ENCODE results near the gene TAF4.

DNA sequence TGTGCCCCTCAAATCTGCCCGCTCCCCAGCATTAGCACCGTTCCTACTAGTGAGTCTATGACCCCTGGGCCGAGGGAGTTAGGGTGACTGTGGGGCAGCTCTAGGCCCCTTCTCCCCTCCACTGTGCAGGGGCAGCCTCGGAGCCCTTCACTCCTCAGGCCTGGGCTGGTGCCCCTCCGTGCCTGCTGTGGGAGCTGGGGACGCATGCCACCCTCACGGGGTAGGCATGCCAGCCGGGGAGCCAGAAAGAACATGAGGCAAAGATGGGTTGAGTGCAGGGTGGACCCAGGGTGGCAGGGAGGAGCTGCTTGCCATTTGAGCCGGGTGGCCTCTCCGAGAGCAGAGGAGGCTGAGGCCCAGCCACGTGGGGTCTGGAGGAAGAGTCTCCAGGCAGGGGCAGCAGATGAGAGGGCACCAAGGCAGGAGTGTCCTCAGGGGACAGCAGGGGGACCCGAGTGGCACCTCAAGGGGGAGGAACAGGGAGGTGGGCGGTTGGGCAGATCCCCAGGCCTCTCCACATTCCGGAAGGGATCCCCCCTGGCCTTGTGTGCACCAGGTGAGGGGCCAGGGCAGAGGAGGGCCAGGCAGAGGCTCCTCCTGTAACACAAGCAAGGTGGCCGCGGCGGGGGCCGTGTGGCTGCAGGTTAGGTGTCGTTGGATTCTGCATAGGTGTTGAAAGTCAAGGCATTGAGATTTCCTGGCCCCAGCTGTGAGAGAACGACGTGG is 38.0 kb upstream of the TAF4 start:
- TF ChIP-seq, protein P1, sequence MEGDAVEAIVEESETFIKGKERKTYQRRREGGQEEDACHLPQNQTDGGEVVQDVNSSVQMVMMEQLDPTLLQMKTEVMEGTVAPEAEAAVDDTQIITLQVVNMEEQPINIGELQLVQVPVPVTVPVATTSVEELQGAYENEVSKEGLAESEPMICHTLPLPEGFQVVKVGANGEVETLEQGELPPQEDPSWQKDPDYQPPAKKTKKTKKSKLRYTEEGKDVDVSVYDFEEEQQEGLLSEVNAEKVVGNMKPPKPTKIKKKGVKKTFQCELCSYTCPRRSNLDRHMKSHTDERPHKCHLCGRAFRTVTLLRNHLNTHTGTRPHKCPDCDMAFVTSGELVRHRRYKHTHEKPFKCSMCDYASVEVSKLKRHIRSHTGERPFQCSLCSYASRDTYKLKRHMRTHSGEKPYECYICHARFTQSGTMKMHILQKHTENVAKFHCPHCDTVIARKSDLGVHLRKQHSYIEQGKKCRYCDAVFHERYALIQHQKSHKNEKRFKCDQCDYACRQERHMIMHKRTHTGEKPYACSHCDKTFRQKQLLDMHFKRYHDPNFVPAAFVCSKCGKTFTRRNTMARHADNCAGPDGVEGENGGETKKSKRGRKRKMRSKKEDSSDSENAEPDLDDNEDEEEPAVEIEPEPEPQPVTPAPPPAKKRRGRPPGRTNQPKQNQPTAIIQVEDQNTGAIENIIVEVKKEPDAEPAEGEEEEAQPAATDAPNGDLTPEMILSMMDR (IDR thresholded peaks at IDR 0.05): no peak
- no peak for TF ChIP-seq POLR2A (IDR thresholded peaks at IDR 0.05)

Measured in body of pancreas (tissue), 4 donors.